ENCODE results near the gene NAPA. TPM values are rescaled to one million over a fixed set of nuclear protein-coding genes. Genes with fewer than 3 reads are reported as not detected.

Gene NAPA
- polyA plus RNA-seq, 4 donors, result 76.4 to 119 (median 107) TPM

- Histone ChIP-seq H3K36me3 (ENCODE audit: control insufficient read depth in 3 of 3, insufficient read depth in 2 of 3, low read depth in 1 of 3, low read length in 3 of 3) (no peaks in the 10 kb centered on the region), H3K27me3 (ENCODE audit: control insufficient read depth in 3 of 3, insufficient read depth in 3 of 3, low read length in 3 of 3) (peaks cover 6 to 84% (median 20%) of the 10 kb centered on the region in 3 donors), H3K27ac (ENCODE audit: low read depth in 1 of 3, low read length in 2 of 3) (no peak overlapping the region), H3K9me3 (ENCODE audit: control insufficient read depth in 2 of 2, insufficient read depth in 1 of 2, low read depth in 1 of 2, low read length in 1 of 2) (peaks cover 0 to 4% of the 10 kb centered on the region in 2 donors), H3K4me3 (ENCODE audit: low read depth in 1 of 3, low read length in 3 of 3) (no peak overlapping the region), H3K4me1 (ENCODE audit: control insufficient read depth in 3 of 3, insufficient read depth in 2 of 3, low read depth in 1 of 3, low read length in 2 of 3) (peaks cover 0 to 9% (median 5%) of the 10 kb centered on the region in 3 donors)
- FAIRE-seq (no peak), DNase-seq (peak; percentile 18 to 53)
- WGBS, 3 donors, result 18 to 27% (median 22%) methylated on average over 27 to 28 of the region's 28 CpGs
Observed at GRCh38 chr19:47446534-47447469, 68.1 kb downstream of the NAPA start.

GRCh38 chr19:47445937-47446402 is 68.9 kb downstream of the NAPA start:
- peaks cover 6 to 82% (median 20%) of the 10 kb centered on the region in 3 donors for H3K27me3 ChIP-seq (ENCODE audit: control insufficient read depth in 3 of 3, insufficient read depth in 3 of 3, low read length in 3 of 3)
- H3K4me1 ChIP-seq (ENCODE audit: control insufficient read depth in 3 of 3, insufficient read depth in 2 of 3, low read depth in 1 of 3, low read length in 2 of 3), result peaks cover 0 to 9% (median 5%) of the 10 kb centered on the region in 3 donors
- no peak overlapping the region for H3K27ac ChIP-seq (ENCODE audit: low read depth in 1 of 3, low read length in 2 of 3)
- FAIRE-seq, result no peak
- no peaks in the 10 kb centered on the region for H3K36me3 ChIP-seq (ENCODE audit: control insufficient read depth in 3 of 3, insufficient read depth in 2 of 3, low read depth in 1 of 3, low read length in 3 of 3)
- H3K4me3 ChIP-seq (ENCODE audit: low read depth in 1 of 3, low read length in 3 of 3), result no peak overlapping the region
- H3K9me3 ChIP-seq (ENCODE audit: control insufficient read depth in 2 of 2, insufficient read depth in 1 of 2, low read depth in 1 of 2, low read length in 1 of 2), result peaks cover 0 to 4% of the 10 kb centered on the region in 2 donors
- WGBS, 3 donors, result 3 to 5% (median 4%) methylated on average over 16 to 22 of the region's 22 CpGs
- peak in 1 of 2 donors; percentile 39 for DNase-seq

GRCh38 chr19:47445527-47445926 is 69.3 kb downstream of the NAPA start:
- H3K27ac ChIP-seq (ENCODE audit: low read depth in 1 of 3, low read length in 2 of 3), result no peak overlapping the region
- H3K4me3 ChIP-seq (ENCODE audit: low read depth in 1 of 3, low read length in 3 of 3), result no peak overlapping the region
- peaks cover 0 to 9% (median 5%) of the 10 kb centered on the region in 3 donors for H3K4me1 ChIP-seq (ENCODE audit: control insufficient read depth in 3 of 3, insufficient read depth in 2 of 3, low read depth in 1 of 3, low read length in 2 of 3)
- WGBS, 3 donors, result 47 to 59% (median 54%) methylated on average over 4 of the region's 4 CpGs
- H3K9me3 ChIP-seq (ENCODE audit: control insufficient read depth in 2 of 2, insufficient read depth in 1 of 2, low read depth in 1 of 2, low read length in 1 of 2), result peaks cover 0 to 4% of the 10 kb centered on the region in 2 donors
- no peaks in the 10 kb centered on the region for H3K36me3 ChIP-seq (ENCODE audit: control insufficient read depth in 3 of 3, insufficient read depth in 2 of 3, low read depth in 1 of 3, low read length in 3 of 3)
- no peak for FAIRE-seq
- no peak for DNase-seq
- peaks cover 6 to 83% (median 20%) of the 10 kb centered on the region in 3 donors for H3K27me3 ChIP-seq (ENCODE audit: control insufficient read depth in 3 of 3, insufficient read depth in 3 of 3, low read length in 3 of 3)

- Histone ChIP-seq H3K9me3 (ENCODE audit: control insufficient read depth in 2 of 2, insufficient read depth in 1 of 2, low read depth in 1 of 2, low read length in 1 of 2) (peaks cover 0 to 4% of the 10 kb centered on the region in 2 donors), H3K4me1 (ENCODE audit: control insufficient read depth in 3 of 3, insufficient read depth in 2 of 3, low read depth in 1 of 3, low read length in 2 of 3) (peaks cover 0 to 9% (median 5%) of the 10 kb centered on the region in 3 donors), H3K4me3 (ENCODE audit: low read depth in 1 of 3, low read length in 3 of 3) (no peak overlapping the region), H3K36me3 (ENCODE audit: control insufficient read depth in 3 of 3, insufficient read depth in 2 of 3, low read depth in 1 of 3, low read length in 3 of 3) (no peaks in the 10 kb centered on the region), H3K27ac (ENCODE audit: low read depth in 1 of 3, low read length in 2 of 3) (no peak overlapping the region), H3K27me3 (ENCODE audit: control insufficient read depth in 3 of 3, insufficient read depth in 3 of 3, low read length in 3 of 3) (peaks cover 6 to 74% (median 20%) of the 10 kb centered on the region in 3 donors)
- 20 to 32% (median 25%) methylated on average over 22 of the region's 22 CpGs for WGBS, 3 donors
- FAIRE-seq, result no peak
- DNase-seq, result no peak
Observed at GRCh38 chr19:47444388-47444821, 70.5 kb downstream of the NAPA start.

GRCh38 chr19:47443331-47443730 is 71.5 kb downstream of the NAPA start:
- Histone ChIP-seq H3K27ac (ENCODE audit: low read depth in 1 of 3, low read length in 2 of 3) (no peak overlapping the region), H3K9me3 (ENCODE audit: control insufficient read depth in 2 of 2, insufficient read depth in 1 of 2, low read depth in 1 of 2, low read length in 1 of 2) (peaks cover 0 to 4% of the 10 kb centered on the region in 2 donors), H3K36me3 (ENCODE audit: control insufficient read depth in 3 of 3, insufficient read depth in 2 of 3, low read depth in 1 of 3, low read length in 3 of 3) (no peaks in the 10 kb centered on the region), H3K4me1 (ENCODE audit: control insufficient read depth in 3 of 3, insufficient read depth in 2 of 3, low read depth in 1 of 3, low read length in 2 of 3) (peaks cover 0 to 9% (median 5%) of the 10 kb centered on the region in 3 donors), H3K4me3 (ENCODE audit: low read depth in 1 of 3, low read length in 3 of 3) (no peak overlapping the region), H3K27me3 (ENCODE audit: control insufficient read depth in 3 of 3, insufficient read depth in 3 of 3, low read length in 3 of 3) (peaks cover 6 to 71% (median 15%) of the 10 kb centered on the region in 3 donors)
- DNase-seq, result no peak
- 60 to 66% (median 63%) methylated on average over 12 of the region's 12 CpGs for WGBS, 3 donors
- no peak for FAIRE-seq

- no peaks in the 10 kb centered on the region for H3K36me3 ChIP-seq (ENCODE audit: control insufficient read depth in 3 of 3, insufficient read depth in 2 of 3, low read depth in 1 of 3, low read length in 3 of 3)
- H3K27ac ChIP-seq (ENCODE audit: low read depth in 1 of 3, low read length in 2 of 3), result no peak overlapping the region
- H3K27me3 ChIP-seq (ENCODE audit: control insufficient read depth in 3 of 3, insufficient read depth in 3 of 3, low read length in 3 of 3), result peaks cover 0 to 36% (median 3%) of the 10 kb centered on the region in 3 donors
- 20 to 33% (median 25%) methylated on average over 5 of the region's 5 CpGs for whole genome bisulfite sequencing, 3 donors
- FAIRE-seq (no peak), DNase-seq (no peak)
- no peaks in the 10 kb centered on the region for H3K9me3 ChIP-seq (ENCODE audit: control insufficient read depth in 2 of 2, insufficient read depth in 1 of 2, low read depth in 1 of 2, low read length in 1 of 2)
- H3K4me1 ChIP-seq (ENCODE audit: control insufficient read depth in 3 of 3, insufficient read depth in 2 of 3, low read depth in 1 of 3, low read length in 2 of 3), result no peaks in the 10 kb centered on the region
- no peak overlapping the region for H3K4me3 ChIP-seq (ENCODE audit: low read depth in 1 of 3, low read length in 3 of 3)
Observed at GRCh38 chr19:47438793-47439220, 76.1 kb downstream of the NAPA start.

Other genes with a start within 250 kb of the NAPA start
- gene INAFM1, start 240.2 kb downstream of the NAPA start, polyA plus RNA-seq, result 1 to 10 TPM; 5.8 to 7.3 (median 6.3) TPM
- 1 to 10 TPM in 3 of 4 donors, under 1 TPM in 1; 0.67 to 8.6 (median 1.6) TPM for gene C5AR1, start 205.2 kb downstream of the NAPA start, polyA plus RNA-seq
- under 1 TPM in 2 of 4 donors, not detected in 2; 0.10 to 0.91 TPM for gene C5AR2, start 182.9 kb downstream of the NAPA start, polyA plus RNA-seq
- 10 to 100 TPM in 2 of 4 donors, 1 to 10 TPM in 2; 6.5 to 13.9 (median 9.4) TPM for gene DHX34, start 165.7 kb downstream of the NAPA start, polyA plus RNA-seq
- gene MEIS3, start 95.5 kb downstream of the NAPA start, polyA plus RNA-seq, result 10 to 100 TPM in 1 of 4 donors, 1 to 10 TPM in 2, not detected in 1; 4.6 to 11.2 (median 4.8) TPM
- under 1 TPM in 2 of 4 donors, not detected in 2; 0.12 to 0.92 TPM for gene SLC8A2, start 43.2 kb downstream of the NAPA start, polyA plus RNA-seq
- gene KPTN, start 30.8 kb downstream of the NAPA start, polyA plus RNA-seq, result 10 to 100 TPM in 3 of 4 donors, 1 to 10 TPM in 1; 6.3 to 42.7 (median 27.4) TPM
- gene ZNF541, start 58.1 kb upstream of the NAPA start, polyA plus RNA-seq, result under 1 TPM in 2 of 4 donors, not detected in 2; 0.10 to 0.30 TPM
- gene BICRA, start 94.1 kb upstream of the NAPA start, polyA plus RNA-seq, result 10 to 100 TPM in 1 of 4 donors, 1 to 10 TPM in 3; 4.3 to 10.9 (median 8.4) TPM
- gene EHD2, start 198.4 kb upstream of the NAPA start, polyA plus RNA-seq, result 10 to 100 TPM in 2 of 4 donors, 1 to 10 TPM in 1, under 1 TPM in 1; 0.89 to 35.1 (median 12.4) TPM
- 100 to 1,000 TPM; 290 to 621 (median 552) TPM for gene NOP53, start 230.5 kb upstream of the NAPA start, polyA plus RNA-seq